Measurements from ENCODE around the gene CDH13. TPM values are rescaled to one million over a fixed set of nuclear protein-coding genes. Genes with fewer than 3 reads are reported as not detected.

CDH13 gene
- total RNA-seq, 1 experiment from 2014 or later = 2.1 TPM

GRCh38 chr16:83315271-83315670, 688.5 kb downstream of the CDH13 start:
- Histone ChIP-seq H3K27me3 (replicated peaks; ENCODE audit: insufficient read depth, low read depth, low read length, poor library complexity) (peaks cover 24% of the 10 kb centered on the region), H3K9me3 (ENCODE audit: low read depth, low read length, poor library complexity, severe bottlenecking) (no peaks in the 10 kb centered on the region), H3K36me3 (ENCODE audit: insufficient read depth, low read length, poor library complexity, severe bottlenecking) (no peaks in the 10 kb centered on the region), H3K4me1 (ENCODE audit: insufficient read depth, low read length, poor library complexity, severe bottlenecking) (no peaks in the 10 kb centered on the region), H3K27ac (ENCODE audit: low read depth, low read length, poor library complexity, severe bottlenecking) (no peak overlapping the region), H3K4me3 (ENCODE audit: low read depth, low read length, poor library complexity, severe bottlenecking) (no peak overlapping the region)
- POLR2A ChIA-PET (ENCODE audit: low non-redundant PET) = no interaction called here
- intact Hi-C loops (cut with micrococcal nuclease; ENCODE audit: unreplicated experiment) = no loop called here
- CTCF ChIA-PET = no interaction called here
- no TSS peak for BruUV-seq (replicated peaks)
- TF ChIP-seq EZH2 (IDR thresholded peaks at IDR 0.05; ENCODE audit: borderline replicate concordance, low read depth, low read length, poor library complexity, severe bottlenecking) (no peak), CTCF (conservative IDR thresholded peaks at IDR 0.05; ENCODE audit: low read depth, low read length) (no peak)
- no peak for DNase-seq (ENCODE audit: low spot score)

- Histone ChIP-seq H3K36me3 (ENCODE audit: insufficient read depth, low read length, poor library complexity, severe bottlenecking) (no peaks in the 10 kb centered on the region), H3K27me3 (replicated peaks; ENCODE audit: insufficient read depth, low read depth, low read length, poor library complexity) (peaks cover 12% of the 10 kb centered on the region), H3K4me1 (ENCODE audit: insufficient read depth, low read length, poor library complexity, severe bottlenecking) (no peaks in the 10 kb centered on the region), H3K9me3 (ENCODE audit: low read depth, low read length, poor library complexity, severe bottlenecking) (no peaks in the 10 kb centered on the region), H3K4me3 (ENCODE audit: low read depth, low read length, poor library complexity, severe bottlenecking) (no peak overlapping the region), H3K27ac (ENCODE audit: low read depth, low read length, poor library complexity, severe bottlenecking) (no peak overlapping the region)
- ChIA-PET POLR2A (ENCODE audit: low non-redundant PET) (no interaction called here), CTCF (no interaction called here)
- TF ChIP-seq CTCF (conservative IDR thresholded peaks at IDR 0.05; ENCODE audit: low read depth, low read length) (no peak), EZH2 (IDR thresholded peaks at IDR 0.05; ENCODE audit: borderline replicate concordance, low read depth, low read length, poor library complexity, severe bottlenecking) (no peak)
- intact Hi-C loops (cut with micrococcal nuclease; ENCODE audit: unreplicated experiment) = no loop called here
- DNase-seq (ENCODE audit: low spot score) = no peak
- BruUV-seq (replicated peaks) = no TSS peak
Observed at GRCh38 chr16:83316458-83316857, 689.7 kb downstream of the CDH13 start.

DNA sequence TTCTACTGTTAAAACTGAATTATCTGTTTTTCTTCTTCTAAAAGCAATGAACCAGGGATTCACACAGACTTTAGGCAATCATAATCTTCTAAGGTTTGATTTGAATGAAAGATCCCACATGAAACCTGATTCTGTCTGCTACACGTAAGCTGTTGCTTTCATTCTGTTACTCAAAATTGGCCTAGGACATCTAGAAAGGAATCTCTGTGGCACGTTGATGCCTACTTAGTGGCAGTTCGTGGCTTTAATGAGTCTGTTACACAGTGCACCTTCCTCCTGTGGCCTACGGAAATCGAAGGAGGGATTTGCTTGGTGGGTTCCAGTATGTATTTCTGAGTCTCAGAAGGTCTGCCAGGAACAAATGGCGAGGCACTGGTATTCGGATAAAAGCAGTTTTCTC, 691.6 kb downstream of the CDH13 start:
- CTCF ChIA-PET = no interaction called here
- POLR2A ChIA-PET (ENCODE audit: low non-redundant PET) = no interaction called here
- Histone ChIP-seq H3K27ac (ENCODE audit: low read depth, low read length, poor library complexity, severe bottlenecking) (no peak overlapping the region), H3K4me3 (ENCODE audit: low read depth, low read length, poor library complexity, severe bottlenecking) (no peak overlapping the region), H3K4me1 (ENCODE audit: insufficient read depth, low read length, poor library complexity, severe bottlenecking) (no peaks in the 10 kb centered on the region), H3K27me3 (replicated peaks; ENCODE audit: insufficient read depth, low read depth, low read length, poor library complexity) (peaks cover 9% of the 10 kb centered on the region), H3K36me3 (ENCODE audit: insufficient read depth, low read length, poor library complexity, severe bottlenecking) (no peaks in the 10 kb centered on the region), H3K9me3 (ENCODE audit: low read depth, low read length, poor library complexity, severe bottlenecking) (no peaks in the 10 kb centered on the region)
- intact Hi-C loops (cut with micrococcal nuclease; ENCODE audit: unreplicated experiment) = no loop called here
- BruUV-seq (replicated peaks) = no TSS peak
- no peak for TF ChIP-seq CTCF (conservative IDR thresholded peaks at IDR 0.05; ENCODE audit: low read depth, low read length)
- no peak for DNase-seq (ENCODE audit: low spot score)

Measured in A673 (cell line).